Measurements from ENCODE around the gene CISH.

The CISH gene

GRCh38 chr3:50592568-50592967 is 19.0 kb downstream of the CISH start:
- DNase-seq = no peak

DNA sequence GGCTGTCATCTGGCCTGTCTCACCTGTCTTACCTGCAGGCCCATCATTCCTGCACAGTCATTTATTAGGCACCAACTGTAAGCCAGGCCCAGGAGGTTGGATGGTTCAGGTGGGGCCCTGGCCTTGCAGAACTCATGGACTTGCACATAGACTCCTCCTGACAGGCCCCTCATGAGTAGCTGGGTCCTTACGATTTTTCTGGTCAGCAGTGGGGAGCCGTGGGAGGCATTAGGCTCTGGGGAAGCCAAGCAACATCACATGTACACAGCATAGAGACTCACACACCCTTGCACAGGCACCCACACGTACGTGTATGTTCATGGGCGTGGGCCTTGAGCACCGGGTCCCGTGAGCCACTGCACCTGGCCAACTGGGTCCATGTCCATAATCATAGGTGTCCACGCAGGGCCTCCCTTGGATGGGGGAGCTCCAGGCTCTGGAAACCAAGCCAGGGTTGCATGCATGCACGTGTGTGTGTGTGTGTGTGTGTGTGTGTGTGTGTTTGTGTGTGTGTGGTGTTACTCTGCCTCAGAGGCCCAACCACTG is 20.3 kb downstream of the CISH start:
- no peak for DNase-seq

DNA sequence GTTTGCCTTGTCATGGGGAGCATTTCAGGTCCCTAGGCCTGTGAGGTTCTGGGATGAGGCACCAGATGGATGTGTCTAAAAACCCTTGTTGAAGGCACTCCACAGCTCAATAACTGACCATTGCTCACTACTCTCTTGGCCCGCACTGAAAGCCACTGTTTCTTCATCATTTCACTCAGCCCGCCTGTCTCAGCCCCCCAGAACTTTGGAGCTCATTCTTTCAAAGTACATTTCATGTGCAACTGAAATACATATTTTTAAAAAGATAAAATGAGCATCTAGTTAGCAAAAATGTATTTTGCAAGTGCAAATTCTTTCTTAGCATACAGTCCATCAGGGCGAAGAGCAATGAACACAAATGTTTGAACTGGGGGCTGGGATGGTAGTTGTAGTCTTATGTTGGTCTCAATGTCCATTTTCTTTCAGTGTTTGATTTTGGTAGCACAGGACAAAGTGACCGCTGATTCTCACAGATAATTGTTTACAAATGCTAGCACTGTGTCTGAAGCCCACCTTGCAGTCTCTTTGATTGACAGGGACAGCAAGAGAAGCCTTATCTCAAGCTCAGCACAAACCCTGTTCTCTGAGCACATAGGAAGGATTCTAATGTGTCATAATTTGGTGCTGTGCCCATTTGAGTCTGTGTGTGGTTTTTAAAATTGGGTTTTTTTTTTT is 22.7 kb downstream of the CISH start:
- DNase-seq = peak; percentile 41

DNA sequence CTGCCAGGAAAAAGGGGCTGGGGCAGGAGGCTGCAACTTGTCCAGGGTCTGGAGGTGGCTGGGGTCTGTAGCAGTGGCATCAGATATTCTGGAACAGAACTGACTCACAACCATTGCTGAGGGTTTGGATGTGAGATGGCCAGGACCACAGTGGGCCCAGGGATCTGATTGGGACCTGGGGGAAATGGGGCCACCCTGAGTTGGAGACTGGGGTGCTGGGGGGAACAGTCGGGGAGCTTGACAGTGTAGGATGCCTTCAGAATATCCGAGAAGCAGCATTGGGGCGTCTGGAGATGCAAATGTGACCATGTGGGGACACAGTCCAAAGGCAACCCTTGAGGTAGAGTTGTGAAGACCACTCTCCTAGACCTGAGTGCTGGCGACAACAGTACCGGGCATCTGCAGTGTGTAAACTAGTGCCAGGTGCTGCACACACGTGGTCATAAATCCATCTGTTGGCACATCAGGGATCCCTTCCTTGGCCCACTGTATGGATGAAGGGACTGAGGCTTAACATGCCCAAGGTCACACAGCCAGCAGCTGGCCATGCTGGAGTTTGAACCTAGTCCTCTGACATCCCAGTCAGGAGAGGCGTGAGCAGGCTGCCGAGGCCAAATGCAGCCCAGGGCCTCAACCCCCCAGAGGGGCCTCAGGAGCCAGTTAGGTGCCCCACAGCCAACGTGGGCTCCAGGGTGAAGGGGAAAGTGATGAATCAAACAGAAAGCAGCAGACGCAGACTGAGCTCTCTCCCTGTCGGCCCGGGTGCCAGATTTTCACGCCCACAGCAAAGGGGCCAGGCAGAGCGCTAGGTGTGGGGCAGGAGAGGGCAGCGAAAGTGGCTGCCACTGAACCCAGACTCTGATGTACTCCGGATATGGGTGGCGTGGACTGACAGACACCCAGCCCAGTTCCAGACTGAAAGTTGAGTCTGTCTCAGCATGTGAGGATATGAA is 23.5 kb downstream of the CISH start:
- no peak for DNase-seq

GRCh38 chr3:50587373-50587772 is 24.2 kb downstream of the CISH start:
- no peak for DNase-seq

DNA sequence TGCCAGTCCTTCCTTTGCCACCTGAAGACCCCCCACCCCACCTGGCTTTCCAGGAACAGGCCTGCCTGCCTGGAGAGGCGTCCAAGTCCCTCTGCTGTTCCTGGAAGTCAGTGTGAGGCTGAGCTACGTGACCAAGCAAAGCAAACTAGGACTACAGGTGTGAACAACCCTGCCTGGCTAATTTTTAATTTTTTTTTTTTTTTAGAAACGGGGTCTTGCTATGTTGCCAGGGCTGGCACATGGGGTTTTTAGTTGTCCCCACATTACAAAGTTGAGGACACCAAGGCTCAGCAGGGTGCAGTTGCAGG is 24.9 kb downstream of the CISH start:
- no peak for DNase-seq

DNA sequence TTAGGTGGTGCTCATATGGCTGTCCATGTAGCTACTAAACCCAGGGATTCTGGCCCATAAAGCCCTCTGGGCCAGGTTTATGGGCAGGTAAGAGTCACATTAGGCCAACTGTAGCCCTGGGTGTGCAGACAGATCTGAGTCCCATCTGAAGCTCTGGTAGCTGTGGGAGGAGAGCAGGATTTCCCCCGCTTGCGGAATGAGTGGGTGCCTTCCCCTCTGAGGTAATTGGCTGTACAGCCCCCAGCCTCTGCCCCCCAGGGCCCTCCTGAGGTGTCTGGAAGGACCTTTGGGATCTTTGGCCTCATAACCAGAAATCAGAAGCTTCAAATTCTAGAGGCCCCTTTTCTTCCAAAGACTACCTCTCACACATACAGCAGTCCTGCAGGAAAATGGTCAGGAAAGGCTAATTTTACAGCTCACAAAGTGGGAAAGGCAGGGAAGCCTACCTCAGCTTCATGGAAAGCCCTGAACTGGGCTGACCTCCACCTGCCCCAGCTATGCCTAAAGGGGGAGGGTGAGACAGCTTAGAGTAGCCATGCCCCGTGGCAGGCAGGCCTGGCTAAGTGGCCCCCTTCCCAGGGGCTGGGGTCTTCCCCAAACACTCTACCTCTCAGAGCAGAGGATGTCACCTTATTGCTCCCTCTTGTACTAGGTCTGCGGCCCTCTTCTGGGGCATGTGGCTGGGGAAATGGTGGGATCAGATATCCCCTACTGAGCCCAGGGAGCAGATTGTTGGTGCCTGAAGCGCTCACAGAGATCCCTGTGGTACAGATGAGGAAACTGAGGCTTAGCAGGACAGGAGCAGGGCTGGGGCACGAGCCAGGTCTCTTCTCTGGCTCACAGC is 25.4 kb downstream of the CISH start:
- DNase-seq = no peak

- DNase-seq = peak; percentile 61
Observed at GRCh38 chr3:50584391-50584790, 27.2 kb downstream of the CISH start.

DNA sequence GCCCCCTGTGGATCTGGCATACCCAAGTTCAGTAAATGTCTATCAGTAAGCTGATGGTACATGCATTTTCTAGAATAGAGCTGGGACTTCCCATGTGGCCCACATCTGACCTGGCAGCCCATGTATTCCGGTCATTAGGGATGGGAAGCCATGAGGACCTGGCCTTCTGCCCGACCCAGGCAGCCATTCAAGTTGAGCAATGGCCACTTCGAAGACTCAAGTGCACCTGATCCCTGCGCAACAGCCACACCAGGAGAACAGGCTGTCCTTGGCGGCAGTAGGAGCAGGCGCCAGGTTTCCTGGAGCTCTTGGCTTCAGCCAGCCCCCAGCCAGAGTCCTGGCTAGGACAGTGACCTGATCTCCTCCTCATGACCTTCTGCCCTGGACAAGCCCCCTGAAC is 27.7 kb downstream of the CISH start:
- no peak for DNase-seq

- no peak for DNase-seq
Observed at GRCh38 chr3:50582083-50582482, 29.5 kb downstream of the CISH start.

DNA sequence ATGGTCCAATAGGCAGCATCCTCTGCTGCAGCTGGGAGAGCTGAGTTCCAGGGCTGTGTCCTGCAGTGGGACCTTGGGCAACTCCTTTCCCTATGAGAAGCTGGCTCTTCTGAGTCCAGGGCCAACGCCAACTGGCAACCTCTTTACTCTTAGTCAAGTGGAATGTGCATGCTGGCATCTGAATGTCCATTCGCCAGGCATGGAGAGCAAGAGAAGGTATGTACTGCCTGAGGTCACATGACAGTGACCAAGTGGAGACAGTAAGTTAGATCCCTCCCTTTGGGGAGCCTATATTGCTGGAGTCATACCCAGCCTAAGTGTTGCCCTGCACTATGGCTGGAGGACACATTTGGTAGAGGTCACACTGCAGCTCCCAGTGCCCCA is 30.1 kb downstream of the CISH start:
- no peak for DNase-seq

DNA sequence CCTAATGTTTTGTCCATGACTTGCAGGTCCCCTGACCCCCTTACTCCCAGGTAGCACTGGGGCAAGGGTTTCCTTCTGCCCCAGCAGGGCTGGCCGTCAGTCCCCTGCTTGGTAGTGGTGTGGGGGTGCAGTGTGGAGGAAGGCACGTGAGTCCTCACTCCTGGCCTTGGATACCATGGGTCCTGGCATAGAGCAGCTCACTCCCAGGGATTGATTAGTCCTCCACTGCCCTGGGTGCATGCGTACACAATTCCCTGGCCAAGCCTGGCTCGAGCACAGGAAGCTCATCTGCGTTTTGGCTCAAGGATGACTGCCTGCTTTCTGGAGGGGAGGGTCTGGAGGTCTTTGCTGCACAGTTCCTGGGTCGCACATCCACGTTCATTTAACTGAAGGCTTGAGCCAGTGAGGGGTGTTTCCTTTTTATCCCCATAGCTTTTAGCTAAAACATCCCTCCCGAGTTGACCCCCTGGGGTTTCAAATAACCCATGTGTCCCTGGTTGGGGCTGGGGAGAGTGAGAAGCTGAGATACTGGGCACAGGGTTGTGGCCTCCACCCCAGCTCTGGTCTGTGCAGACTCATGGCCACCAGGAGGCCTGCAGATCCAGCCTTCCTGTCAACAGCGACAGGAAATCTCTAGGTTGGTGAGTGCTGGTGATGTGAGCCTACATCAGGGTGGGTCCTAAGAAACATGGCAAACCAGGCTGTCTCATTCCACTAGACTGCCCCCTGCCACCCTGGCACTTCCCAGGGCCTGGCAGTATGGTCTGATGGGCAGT is 30.7 kb downstream of the CISH start:
- no peak for DNase-seq

GRCh38 chr3:50577348-50577747 is 34.2 kb downstream of the CISH start:
- no peak for DNase-seq

- DNase-seq = no peak
Observed at GRCh38 chr3:50575372-50575771, 36.2 kb downstream of the CISH start.

GRCh38 chr3:50574444-50574831 is 37.1 kb downstream of the CISH start:
- DNase-seq = no peak

GRCh38 chr3:50573566-50574443 is 37.8 kb downstream of the CISH start:
- DNase-seq = no peak

DNA sequence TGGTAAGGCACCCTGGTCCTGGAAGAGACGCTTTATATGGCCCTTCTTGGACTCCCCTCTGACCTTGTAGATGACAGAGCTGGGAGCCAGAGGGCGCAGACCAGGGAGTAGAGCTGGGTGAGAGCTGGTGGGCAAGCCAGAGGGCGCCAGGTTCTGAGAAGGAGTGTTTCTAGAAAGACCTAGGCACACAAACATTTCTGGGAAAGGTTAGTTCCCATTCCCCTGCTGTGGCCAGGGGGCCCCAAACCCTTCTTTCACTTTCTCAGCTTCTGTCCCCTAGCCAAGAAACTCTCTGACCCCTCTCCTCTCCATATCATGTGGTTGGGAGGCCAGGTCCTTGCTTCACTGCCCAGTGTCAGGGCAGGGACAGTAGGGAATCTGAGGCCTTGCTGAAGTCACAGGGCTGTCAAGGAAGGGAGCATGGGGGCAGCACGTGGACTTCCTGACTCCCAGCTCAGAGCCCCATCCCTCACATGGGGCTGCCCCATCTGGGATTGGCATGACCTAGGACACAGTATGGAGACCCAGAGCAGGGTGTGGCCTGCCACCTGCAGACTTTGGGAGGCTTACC is 38.7 kb downstream of the CISH start:
- DNase-seq = no peak

GRCh38 chr3:50572158-50572557 is 39.4 kb downstream of the CISH start:
- DNase-seq = peak; percentile 69

- no peak for DNase-seq
Observed at GRCh38 chr3:50571486-50571885, 40.1 kb downstream of the CISH start.

GRCh38 chr3:50570508-50571279 is 40.9 kb downstream of the CISH start:
- DNase-seq = no peak
